Lower leg skin (tissue), 3 donors: Measurements from ENCODE around the gene LRP1B.
"Not testable (repeated sequence)": the region's sequence is repeated elsewhere in the genome, so short reads cannot be mapped to it uniquely, and the experiment has no call there.

Experiments
- CTCF ChIP-seq, 3 donors: fragments of 450-650 bp; IDR thresholded peaks; one replicate each; pipeline ENCODE4 v1.5.1; 2016; ENCODE audit warnings: antibody characterized with exemption in 3 of 3, mild to moderate bottlenecking in 3 of 3, moderate library complexity in 2 of 3
- POLR2A ChIP-seq, 2 donors: fragments of 450-650 bp; IDR thresholded peaks; one replicate each; pipeline ENCODE4 v1.6.1; 2016 to 2017; ENCODE audit warnings: antibody characterized with exemption in 2 of 2, mild to moderate bottlenecking in 1 of 2, moderate library complexity in 1 of 2

GRCh38 chr2:140415035-140415434, 1715.8 kb downstream of the LRP1B start:
- TF ChIP-seq POLR2A, CTCF (IDR thresholded peaks at IDR 0.05): not testable (repeated sequence)
